Measurements from ENCODE around the gene TTLL7. TPM values are rescaled to one million over a fixed set of nuclear protein-coding genes. Genes with fewer than 3 reads are reported as not detected.

TTLL7 gene
- total RNA-seq, 4 donors from 2014 or later: 3.1 to 9.1 (median 6.6) TPM

DNA sequence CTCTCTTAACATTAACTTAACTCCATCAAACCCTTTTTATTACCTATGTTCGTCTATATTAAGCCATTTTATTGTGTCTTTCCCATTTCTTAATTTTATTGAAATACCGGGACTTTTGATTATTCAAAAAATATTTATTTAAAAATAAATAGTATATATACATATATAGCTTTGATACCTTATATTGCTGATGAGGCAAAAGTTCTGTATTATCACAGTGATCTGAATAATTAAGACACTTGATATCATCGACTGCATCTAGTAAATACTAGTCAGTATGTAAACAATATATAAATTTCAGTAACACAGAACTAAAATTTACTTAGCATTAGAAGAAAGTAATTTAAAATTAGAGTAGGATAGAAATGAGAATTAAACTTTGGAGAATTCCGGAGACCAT is 22.0 kb downstream of the TTLL7 start:
- ATAC-seq (ENCODE audit: low FRiP score) (no peak), DNase-seq (ENCODE audit: low spot score) (no peak)
- no peak for TF ChIP-seq CTCF (IDR thresholded peaks at IDR 0.05)

GRCh38 chr1:83970802-83971201 is 28.1 kb downstream of the TTLL7 start:
- DNase-seq (ENCODE audit: low spot score) (no peak), ATAC-seq (ENCODE audit: low FRiP score) (no peak)
- TF ChIP-seq CTCF (IDR thresholded peaks at IDR 0.05): no peak

DNA sequence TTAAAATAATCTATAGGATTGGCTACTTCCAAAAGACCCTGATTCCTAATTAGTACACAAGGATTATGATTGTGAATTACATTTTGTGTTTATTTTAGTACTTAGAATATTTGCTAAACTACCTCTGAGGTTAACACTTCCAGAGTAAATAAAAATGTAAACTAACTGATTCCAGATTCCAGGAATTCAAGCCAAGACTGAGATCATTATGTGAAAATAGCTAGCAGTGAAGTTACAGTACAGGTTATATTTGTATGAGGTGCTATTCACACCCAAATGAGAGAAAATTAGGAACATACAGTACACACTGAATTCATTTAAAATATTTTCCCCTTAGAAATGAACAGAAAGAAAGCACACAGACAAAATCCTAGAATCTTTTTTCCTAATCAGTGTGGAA is 28.8 kb downstream of the TTLL7 start:
- DNase-seq (ENCODE audit: low spot score): no peak
- TF ChIP-seq CTCF (IDR thresholded peaks at IDR 0.05): no peak
- ATAC-seq (ENCODE audit: low FRiP score): no peak

DNA sequence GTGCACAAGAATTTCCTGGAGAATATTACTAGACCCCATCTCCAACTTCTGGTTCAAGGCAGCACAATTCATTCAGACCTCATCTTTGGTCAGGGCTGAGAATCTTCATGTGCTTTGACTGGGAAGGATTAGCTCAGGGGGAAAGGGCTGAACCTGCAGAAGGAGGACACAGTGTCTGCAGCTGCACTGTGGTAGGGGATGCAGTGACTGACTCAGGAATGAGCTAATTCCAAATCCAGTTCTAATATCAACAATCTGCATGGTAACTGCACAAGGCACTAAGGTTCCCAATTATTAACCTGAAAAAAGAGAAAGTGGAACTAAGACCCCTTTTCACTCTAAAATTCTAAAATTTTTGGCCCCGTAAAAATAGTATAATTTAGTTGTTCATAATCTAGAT is 31.6 kb downstream of the TTLL7 start:
- no peak for TF ChIP-seq CTCF (IDR thresholded peaks at IDR 0.05)
- ATAC-seq (ENCODE audit: low FRiP score): no peak

DNA sequence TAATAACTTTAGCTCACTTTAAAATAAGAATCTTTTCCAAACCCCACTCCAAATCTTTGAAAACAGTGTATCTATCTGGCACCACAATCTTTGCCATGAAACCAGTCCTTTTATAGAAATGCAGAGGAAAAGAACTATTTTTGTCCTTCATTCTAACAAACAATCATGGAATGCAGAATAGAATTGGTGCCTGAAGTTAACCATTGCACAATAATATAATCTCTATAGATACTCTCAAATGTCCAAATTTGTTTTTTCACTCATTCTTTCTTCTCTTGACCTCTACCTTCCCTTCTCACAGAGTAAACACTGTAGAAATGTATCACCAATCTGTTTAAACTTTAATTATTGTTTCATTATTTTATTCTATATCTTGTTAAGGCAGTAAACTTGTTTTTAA is 34.8 kb downstream of the TTLL7 start:
- TF ChIP-seq CTCF (IDR thresholded peaks at IDR 0.05): no peak
- no peak for ATAC-seq (ENCODE audit: low FRiP score)
- no peak for DNase-seq (ENCODE audit: low spot score)

More for the DNA sequence above, 31.6 kb downstream of the TTLL7 start:
- no peak for DNase-seq (ENCODE audit: low spot score)

DNA sequence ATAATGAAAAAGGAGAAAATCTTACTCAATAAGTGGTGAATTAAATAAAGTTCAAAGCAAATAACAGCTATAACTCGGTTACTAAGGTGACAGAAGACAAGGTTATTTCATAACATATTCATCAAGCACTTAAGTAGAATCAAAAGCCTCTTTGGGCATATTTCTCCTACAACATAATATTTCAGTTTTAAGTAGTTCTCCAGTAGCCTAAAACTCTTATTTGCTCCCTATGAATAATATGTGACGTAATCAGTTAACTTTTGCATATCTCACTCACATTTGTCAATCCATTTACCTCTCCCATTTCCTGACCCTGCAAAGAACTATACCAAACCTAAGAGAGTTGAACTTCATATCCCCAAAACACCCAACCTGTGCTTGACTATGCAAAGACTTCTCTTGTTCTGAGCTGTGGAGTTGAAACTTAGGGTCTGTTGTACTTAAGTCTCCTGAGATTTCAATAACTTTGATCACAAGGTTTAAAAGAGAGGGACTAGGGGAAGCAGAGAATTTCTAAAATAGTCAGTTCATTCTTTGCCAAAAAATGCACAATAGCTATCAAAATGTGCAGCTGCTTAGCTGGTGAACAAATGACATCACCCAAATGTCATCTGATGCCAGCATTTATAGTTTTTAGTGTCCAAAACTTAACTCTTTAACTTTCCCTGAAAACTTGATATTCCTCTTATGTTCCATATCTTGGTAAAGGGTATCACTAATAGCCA is 37.2 kb downstream of the TTLL7 start:
- DNase-seq (ENCODE audit: low spot score) (no peak), ATAC-seq (ENCODE audit: low FRiP score) (no peak)
- TF ChIP-seq CTCF (IDR thresholded peaks at IDR 0.05): no peak

DNA sequence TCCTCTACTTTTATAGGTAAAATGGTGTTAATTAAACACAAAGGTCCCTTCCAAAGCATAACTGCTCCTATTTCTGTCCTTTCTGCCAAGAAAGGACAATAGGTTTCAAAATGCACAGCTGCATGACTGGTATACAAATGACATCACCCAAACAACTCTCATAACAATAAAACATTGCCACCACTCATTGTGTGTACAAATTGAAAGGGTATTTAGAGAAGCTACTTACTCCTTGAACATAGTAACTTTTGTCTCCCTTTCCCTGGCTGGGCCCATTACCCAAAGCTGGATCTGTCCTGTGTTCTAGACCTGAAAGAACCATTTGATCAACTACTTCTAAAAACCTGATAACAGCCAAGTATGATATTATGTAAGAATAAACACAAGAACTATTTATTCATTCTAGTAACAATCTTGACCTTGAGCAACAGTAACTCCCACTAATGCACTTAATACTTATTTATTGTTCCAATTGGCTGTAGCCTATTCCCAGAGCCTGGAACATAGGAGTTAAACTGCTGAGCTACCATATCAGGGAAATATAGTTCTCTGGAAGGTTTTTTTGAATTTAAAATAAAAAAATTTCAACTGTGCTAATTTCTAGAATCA is 38.2 kb downstream of the TTLL7 start:
- no peak for DNase-seq (ENCODE audit: low spot score)
- no peak for ATAC-seq (ENCODE audit: low FRiP score)
- no peak for TF ChIP-seq CTCF (IDR thresholded peaks at IDR 0.05)
